Measurements from ENCODE around the gene OR10AD1.
"Not testable (repeated sequence)": the region's sequence is repeated elsewhere in the genome, so short reads cannot be mapped to it uniquely, and the experiment has no call there.

OR10AD1 gene, protein sequence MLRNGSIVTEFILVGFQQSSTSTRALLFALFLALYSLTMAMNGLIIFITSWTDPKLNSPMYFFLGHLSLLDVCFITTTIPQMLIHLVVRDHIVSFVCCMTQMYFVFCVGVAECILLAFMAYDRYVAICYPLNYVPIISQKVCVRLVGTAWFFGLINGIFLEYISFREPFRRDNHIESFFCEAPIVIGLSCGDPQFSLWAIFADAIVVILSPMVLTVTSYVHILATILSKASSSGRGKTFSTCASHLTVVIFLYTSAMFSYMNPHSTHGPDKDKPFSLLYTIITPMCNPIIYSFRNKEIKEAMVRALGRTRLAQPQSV

DNA sequence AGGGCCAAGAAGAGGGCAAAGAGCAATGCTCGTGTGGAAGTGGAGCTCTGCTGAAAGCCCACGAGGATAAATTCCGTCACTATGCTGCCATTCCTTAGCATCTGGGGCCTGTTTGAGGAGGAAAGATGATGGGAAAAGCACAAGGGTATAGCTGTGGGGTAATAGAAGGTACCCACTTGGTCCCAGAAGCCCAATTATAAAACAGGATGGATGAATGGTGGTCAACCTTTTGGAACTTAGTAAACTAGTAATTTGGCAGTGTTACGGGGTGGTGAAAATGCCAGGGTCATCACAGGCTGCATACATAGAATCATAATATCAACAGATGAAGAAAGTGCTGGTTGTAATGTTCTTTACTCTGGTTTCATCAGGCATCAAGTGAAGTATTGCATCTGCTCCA lies at the start of gene OR10AD1:
Gene OR10AD1, minus strand, starts transcription at position 101 of the 400 bp plus-strand sequence. Its CDS starts 0 bp downstream, at position 101.
- DNase-seq: no peak

DNA sequence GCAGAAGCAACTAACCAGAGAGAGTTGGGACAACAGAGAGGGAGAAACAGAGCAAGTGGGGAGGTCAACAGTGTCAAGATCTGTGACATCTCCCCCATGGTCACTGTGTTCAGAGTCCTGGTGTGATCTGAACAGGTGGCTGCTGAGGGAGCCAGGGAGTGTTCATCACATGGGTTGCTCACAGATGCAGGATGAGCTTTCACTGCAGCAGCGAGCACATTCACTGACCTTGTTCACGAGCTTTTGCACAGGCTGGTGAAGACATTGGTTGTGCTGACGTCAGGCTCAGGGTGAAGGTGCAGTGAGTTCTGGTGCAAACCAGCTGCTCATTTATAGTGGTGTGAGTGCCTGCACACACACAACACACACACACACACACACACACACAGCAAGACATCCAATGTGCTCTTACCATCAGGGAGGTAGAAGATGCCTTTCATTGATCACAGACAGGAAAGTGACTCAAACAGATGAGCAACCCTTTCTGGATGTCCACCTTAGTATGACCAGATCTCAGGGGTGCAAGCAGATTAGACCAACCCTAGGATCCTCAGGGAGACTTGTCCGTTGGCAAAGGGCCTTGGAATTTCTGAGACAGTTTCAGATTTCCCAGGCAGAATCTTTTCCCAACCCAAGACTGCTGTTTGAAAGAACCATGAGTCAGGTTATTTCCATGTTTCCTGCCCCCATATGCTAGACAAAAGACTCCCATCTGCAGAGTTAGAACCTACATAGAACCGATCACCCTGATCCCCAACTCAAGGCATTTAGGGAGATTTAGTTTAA lies 44.3 kb upstream of the OR10AD1 start:
- no peak for DNase-seq

DNA sequence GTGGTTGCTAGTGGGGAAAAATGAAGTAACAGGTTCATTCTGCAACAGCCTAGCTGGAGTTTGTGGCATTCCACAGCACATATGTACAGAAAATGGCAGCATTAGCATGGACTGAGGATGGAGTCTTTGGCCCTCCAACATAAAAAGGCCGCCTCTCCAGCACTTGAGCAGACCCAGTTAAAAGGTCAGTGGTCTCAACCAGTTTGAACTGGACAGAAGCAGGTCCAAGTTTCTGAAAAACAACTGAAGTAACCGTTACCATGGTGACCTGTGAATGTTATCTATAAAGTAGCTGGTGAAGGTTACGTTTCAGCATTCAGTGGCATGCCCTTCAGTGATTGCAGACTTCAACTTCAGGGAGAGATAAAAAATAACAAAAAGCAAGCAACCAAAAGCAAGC lies 34.1 kb upstream of the OR10AD1 start:
- no peak for DNase-seq

DNA sequence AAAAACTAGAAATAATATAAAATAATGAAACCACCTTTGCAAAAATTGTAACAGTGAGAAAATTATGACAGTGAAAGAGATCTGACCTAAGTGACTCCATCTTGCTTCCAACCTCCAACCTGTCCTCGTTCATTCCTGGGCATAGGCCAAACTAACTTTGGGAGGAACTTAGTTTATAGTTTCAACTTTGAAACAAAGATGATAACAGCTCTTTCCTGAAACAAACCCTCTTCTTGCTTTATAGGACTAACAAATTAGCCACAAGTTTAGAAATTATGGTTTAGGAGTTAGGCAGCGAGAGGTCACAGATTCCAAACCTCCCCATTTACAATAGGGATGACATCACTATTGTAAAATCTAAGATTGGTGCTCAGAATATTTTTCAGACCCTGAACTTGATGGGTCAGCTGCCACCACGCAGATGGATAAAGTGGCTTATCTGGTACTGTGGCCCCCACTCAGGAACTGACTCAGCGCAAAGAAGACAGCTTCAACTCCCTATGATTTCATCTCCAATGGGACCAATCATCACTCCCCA lies 32.8 kb upstream of the OR10AD1 start:
- no peak for DNase-seq

DNA sequence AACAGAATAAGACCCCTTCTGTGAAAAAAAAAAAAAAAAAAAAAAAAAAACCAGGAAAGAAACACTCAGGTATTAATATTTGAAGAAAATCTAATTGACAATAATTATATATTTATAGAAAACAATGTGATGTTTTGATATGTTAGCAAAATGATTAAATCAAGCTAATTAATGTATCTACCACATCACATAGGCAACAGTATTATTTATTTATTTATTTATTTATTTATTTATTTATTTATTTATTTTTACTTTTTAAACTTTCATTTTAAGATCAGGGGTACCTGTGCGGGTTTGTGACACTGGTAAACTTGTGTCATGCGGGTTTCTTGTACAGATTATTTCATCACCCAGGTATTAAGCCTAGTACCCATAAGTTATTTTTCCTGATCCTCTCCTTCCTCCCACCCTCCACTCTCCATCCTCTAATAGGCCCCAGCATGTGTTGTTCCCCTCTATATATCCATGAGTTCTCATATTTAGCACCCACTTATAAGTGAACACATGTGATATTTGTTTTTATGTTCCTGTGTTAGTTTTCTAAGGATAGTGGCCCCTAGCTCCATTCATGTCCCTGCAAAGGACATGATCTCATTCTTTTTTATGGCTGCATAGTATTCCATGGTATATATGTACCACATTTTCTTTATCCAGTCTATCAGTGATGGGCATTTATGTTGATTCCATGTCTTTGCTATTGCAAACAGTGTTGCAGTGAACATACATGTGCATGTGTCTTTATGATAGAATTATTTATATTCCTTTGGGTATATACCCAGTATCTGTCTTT lies 28.3 kb upstream of the OR10AD1 start:
- not testable (repeated sequence) for DNase-seq

DNA sequence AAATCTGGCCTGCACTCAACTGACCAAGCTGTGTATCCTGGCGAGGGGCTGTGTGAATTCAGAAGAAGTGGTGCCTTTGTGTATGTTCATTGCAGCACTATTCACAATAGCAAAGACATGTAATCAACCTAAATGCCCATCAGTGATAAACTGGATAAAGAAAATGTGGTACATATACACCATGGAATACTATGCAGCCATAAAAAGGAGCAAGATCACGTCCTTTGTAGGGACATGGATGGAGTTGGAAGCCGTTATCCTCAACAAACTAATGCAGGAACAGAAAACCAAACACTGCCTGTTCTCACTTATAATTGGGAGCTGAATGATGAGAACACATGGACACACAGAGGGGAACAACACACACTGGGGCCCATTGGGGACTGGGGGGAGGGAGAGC lies 21.4 kb upstream of the OR10AD1 start:
- not testable (repeated sequence) for DNase-seq

DNA sequence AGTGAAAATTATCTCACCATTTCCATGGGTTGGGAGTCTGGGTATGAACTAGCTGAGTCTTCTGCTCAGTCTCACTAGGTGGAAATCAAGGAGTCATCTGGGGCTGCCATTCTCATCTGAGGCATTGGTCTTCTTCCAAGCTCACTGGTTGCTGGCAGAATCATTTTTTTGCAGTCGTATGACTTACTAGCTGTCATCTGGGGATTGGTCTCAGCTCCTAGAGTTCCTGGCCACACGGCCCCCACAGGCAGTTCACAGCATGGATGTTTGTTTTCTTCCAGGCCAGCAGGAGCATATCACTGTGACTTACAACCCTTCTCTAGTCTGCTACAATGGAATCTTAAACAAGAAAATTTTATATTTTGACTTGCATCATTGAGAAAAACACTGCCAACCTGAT lies 18.6 kb upstream of the OR10AD1 start:
- no peak for DNase-seq

DNA sequence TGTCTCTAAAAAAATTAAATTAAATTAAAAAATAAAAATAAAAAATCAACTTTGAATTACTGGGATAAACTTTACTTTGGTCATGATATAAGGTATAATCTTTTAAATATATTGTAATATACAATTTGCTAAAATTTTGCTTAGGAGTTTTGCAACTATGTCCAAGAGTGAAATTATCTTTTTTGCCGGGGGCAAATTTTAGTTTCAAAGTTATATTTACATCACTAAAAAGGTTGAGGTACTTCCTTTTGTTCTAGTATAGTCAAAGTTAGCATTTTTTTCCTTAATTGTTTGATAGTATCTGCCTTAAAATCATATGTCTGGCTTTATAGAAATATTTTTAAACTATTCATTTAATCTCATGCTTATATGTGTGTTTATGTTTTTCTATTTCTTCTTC lies 17.6 kb upstream of the OR10AD1 start:
- no peak for DNase-seq

DNA sequence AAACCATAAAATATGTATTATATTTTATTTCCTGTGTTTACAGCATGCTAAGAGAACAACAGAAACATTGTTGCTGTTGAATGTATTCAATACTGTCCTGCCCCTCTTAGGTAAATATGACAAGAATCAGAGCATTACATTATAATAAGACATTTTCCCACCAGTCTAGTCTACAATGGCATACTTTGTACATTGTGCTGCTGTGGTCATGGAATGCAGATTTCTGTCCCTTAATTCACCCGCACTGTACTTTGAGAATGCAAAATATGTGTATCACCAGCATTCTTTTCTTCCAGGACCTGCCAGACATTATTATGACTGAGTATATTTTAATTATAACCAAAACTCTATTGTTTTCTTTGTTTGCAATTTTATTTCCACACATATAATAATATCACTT lies 16.5 kb upstream of the OR10AD1 start:
- no peak for DNase-seq

DNA sequence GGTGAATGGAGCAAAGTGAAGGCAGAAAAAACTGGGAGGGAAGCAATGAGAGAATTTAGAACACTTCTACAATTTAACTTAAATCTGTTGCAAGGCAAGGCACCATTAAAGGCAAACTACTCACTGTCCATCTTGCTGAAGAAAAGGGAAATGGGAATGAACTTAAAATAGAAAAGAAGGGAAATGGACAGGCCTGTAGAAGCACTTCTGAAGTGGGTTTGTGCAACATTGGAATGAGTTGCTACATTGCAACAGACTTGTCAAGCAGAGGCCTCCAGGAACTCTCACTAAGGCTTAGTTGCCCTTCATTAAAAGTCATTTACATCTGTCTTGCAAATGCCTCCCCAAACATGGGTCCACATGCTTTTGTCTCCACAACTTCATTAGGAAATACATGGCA lies 13.7 kb upstream of the OR10AD1 start:
- no peak for DNase-seq

DNA sequence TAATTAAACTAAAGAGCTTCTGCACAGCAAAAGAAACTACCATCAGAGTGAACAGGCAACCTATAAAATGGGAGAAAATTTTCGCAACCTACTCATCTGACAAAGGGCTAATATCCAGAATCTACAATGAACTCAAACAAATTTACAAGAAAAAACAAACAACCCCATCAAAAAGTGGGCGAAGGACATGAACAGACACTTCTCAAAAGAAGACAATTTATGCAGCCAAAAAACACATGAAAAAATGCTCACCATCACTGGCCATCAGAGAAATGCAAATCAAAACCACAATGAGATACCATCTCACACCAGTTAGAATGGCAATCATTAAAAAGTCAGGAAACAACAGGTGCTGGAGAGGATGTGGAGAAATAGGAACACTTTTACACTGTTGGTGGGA lies 6.4 kb upstream of the OR10AD1 start:
- DNase-seq: not testable (repeated sequence)

DNA sequence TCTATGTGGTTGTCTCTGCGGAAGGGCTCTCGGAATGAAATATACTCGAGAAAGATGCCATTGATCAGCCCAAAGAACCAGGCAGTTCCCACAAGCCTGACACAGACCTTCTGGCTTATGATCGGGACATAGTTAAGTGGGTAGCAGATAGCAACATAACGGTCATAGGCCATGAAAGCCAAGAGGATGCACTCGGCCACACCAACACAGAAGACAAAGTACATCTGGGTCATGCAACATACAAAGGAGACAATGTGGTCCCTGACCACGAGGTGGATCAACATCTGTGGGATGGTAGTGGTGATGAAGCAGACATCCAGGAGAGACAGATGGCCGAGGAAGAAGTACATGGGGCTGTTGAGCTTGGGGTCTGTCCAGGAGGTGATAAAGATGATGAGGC lies 326 bp downstream of the OR10AD1 start:
- DNase-seq: no peak

DNA sequence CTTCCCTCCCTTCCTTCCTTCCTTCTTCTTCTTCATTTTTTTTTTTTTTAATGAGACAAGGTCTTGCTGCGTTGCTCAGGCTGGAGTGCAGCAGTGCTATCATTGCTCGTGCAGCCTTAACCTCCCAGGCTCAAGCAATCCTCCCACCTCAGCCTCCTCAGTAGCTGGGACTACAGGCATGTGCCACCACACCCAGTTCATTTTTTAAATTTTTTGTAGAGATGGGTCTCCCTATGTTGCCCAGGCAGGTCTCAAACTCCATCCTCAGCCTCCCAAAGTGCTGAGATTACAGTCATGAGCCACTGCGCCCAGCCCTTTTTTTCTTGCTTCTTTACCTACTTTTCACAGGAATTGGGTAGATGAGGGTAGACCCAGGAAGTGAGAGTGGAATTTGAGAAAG lies 1.6 kb downstream of the OR10AD1 start:
- DNase-seq: no peak

DNA sequence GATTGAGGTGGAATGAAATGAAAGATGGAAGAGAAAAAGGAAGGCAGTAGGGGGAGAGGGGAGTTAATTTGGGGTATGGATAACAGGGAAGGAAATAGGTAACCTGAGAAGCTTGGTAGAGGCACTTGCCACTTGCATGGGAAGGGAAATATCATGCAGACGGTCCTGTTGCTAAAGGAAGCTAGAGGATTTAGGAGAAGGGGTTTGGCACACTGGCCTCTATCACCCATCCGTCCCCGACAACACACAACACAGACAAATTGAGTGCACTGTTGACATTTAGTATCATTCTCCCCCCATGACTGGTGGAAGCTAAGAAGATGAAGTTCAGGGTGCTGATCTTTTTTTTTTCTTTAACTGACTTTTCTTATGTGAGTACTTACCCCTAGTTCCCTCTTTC lies 2.0 kb downstream of the OR10AD1 start:
- no peak for DNase-seq

DNA sequence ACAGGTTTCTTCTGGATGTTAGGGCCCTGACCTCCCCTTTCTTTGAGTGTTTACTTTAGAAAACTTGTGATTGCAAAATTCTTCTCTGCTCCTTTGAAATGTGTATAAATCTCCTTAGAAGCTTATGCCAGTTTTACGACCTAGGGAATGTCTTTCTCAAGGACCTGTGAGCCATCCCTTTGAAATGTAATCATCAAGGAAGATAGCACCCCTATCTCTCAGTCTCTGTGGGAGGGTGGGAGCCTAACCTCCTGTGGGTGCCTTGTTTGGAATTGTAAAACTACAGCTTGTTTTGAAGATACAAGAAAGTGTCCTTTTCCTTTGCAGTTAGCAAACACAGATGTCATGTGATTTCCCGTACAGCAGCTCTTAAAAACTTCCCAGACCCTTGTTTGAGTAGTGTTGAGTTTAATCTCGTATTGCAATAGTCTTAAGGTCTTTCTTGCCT lies 3.3 kb downstream of the OR10AD1 start:
- DNase-seq: no peak

DNA sequence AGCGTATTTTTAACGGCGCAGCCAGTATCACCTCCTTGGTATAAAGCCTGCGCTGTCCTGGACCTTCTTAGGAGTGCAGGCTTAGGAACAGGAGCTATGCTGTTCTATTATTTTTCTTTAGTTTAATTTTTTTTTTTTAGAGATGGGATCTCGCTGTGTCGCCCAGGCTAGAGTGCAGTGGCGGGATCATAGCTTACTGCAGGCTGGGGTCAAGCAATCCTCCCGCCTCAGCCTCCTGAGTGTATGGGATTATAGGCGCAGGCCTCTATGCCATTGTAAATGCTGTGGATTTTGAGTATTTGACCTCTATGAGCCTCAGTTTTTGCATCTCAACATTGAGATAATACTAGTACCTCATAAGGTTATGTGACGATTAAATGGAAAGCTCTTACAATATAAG lies 4.1 kb downstream of the OR10AD1 start:
- no peak for DNase-seq

DNA sequence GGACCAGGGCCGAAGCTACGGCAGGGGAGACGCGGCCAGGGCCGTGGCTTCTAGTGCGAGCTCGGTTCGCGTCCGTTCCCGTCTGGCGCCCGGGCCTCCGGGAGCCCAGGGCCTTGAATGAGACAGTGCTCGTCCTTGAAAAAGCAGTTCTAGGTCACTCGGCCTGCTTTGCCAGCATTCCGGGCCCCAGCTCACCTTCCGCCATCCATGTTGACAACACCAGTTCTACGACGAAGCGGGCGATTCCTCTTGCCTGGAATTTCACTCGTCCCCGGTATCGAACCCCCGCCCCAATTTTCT lies 4.5 kb downstream of the OR10AD1 start:
- no peak for DNase-seq

DNA sequence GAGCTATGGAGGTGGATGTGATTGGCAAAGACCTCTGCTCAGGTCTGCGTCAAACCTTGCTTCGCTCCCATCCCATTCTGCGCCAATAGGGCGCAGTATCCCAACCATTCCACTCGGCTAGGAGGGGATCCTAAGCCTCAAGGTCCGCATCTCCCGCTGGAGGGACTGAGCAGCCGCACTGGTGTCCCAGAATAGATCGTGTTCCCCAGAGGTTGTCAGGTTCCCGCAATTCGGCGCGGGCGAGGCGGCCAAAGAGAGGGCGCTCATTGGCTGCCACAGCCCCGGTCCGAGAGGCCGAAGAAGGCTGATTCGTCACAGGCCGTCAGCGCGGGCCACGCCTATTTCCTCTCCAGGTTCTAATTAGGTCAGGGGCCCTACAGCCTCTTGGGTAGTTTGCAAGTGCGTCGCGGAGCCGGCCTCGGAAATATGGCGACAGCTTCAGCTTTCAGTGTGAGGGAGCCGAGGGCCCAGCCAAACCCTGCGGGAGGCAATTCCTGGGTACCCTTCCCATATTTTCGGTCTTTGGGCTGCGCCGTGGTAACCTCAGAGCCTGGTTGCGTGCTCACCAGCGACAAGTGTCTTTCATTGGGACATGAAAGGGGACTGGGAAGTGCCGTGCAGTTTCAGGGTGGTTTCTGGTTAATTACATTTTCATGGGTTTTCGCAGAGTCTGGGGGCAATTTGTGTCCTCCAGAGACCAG lies 5.0 kb downstream of the OR10AD1 start:
- DNase-seq: peak; percentile 96

DNA sequence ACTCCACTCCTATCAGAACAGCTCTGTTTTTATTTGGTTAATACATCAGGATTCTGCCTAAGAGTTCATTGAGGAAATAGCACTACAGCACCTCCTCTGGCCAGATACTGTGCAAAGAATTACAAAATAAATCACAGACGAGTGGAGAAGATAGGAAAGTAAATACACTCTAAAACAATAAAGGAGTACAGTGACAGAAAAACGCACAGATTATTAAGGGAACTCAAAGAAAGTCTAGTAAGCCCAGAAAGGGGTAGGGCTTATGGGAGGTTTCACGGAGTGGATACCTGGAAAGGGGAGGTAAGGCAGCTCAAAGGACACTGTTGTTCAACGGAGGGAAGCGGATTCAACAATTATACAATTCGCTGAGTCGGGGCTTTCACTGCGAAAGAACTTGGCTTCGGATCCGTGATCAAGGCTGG lies 5.5 kb downstream of the OR10AD1 start:
- DNase-seq: peak; percentile 26

DNA sequence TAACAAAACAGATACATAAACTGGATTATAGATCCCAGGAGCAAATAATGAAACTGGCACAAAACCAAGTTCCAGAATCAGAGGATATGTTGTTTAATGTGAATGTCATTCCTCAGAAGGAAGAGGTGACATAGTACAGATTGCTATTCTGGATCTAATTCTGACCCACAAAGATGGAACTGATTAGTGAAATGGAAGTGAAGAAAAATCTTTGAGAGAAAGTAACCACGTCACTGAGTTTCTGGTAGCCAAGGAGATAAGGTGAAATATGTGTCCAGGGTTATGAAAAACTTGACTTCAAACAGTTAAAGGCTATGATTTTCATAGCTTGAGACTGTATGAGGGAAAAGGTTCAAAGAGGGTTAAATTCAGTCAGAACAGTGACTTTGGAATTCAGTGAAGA lies 8.3 kb downstream of the OR10AD1 start:
- no peak for DNase-seq

DNA sequence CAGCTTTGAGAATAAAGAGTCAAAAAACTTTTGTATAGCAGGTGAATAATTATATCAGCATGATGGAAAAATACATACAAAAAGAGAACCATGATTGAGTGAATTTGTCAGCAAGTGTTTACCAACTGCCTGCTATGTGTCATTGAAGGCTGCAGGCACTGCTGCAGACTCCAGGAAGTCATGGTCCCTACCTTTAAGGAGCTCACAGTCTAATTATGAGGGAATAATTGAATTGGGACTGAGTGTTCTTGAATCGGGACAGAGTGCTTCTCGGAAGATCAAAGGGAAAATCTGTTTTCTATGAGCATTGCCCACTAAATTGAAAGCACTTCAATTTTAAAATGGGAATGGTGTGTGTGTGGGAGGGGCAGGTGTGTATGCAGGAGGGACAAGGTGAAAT lies 9.5 kb downstream of the OR10AD1 start:
- no peak for DNase-seq

DNA sequence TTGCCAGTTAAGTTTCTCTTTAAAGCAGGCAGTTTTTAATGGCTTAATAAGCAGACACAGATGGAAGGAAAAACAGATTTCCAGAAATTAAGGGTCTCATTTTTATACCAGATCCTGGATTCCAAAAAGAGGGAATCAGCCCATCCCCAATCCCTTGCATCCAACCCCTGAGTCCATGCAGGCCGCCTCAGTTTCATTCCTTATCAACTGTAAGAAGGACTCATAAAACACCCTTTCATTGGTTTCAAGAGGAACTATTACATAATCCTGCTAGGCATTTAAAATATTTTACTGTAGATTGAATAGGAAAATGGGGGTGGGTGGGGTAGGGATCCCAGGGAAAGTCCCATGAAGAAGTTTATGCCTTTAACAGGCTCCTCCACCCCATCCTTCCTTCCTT lies 10.2 kb downstream of the OR10AD1 start:
- no peak for DNase-seq

DNA sequence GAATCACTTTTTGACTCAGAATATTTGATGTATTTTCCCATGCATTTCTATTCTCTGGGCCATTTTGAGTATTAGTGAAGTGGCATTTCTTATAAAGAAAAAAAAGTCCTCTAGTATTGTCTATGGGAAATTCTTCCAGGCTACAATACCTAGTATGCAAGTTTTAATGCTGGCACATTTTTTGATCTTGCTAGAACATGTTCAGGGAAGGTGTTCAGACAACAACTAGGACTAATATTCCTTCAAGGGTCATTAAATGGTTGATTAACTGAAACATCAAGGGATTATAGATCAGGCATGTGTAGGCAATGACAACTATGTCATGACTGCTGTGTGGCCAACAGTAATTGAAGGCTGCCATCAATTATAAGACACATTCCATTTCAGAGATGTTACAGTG lies 12.0 kb downstream of the OR10AD1 start:
- no peak for DNase-seq
